ENCODE data around the gene HOXA4.

HOXA4 gene

GRCh38 chr7:27157702-27158431, 27.3 kb upstream of the HOXA4 start:
- DNase-seq: no peak

GRCh38 chr7:27156916-27157701, 26.6 kb upstream of the HOXA4 start:
- DNase-seq: no peak

GRCh38 chr7:27156508-27156898, 25.9 kb upstream of the HOXA4 start, which contains the start of gene HOXA7:
Gene HOXA7 (minus strand): TSS chr7:27156675. CDS start chr7:27156545, 130 bp downstream.
- DNase-seq: no peak

- no peak for DNase-seq
Observed at GRCh38 chr7:27155816-27156507, 25.4 kb upstream of the HOXA4 start.

GRCh38 chr7:27154901-27155815, 24.6 kb upstream of the HOXA4 start:
- no peak for DNase-seq

- no peak for DNase-seq
Observed at GRCh38 chr7:27154369-27154768, 23.8 kb upstream of the HOXA4 start.

- DNase-seq: no peak
Observed at GRCh38 chr7:27153526-27153925, 23.0 kb upstream of the HOXA4 start.

- DNase-seq: no peak
Observed at GRCh38 chr7:27152816-27153442, 22.4 kb upstream of the HOXA4 start.

GRCh38 chr7:27151931-27152815, 21.6 kb upstream of the HOXA4 start, which contains the start of gene HOXA3:
Gene HOXA3 (minus strand): TSS chr7:27152583. CDS start chr7:27110640, 41,943 bp downstream.
- no peak for DNase-seq

- peak; percentile 37 for DNase-seq
Observed at GRCh38 chr7:27151341-27151930, 20.9 kb upstream of the HOXA4 start.

- DNase-seq: peak; percentile 79
Observed at GRCh38 chr7:27150568-27151340, 20.2 kb upstream of the HOXA4 start.

GRCh38 chr7:27149842-27150567, 19.4 kb upstream of the HOXA4 start:
- DNase-seq: no peak

- peak; percentile 20 for DNase-seq
Observed at GRCh38 chr7:27148756-27149641, 18.4 kb upstream of the HOXA4 start.

- DNase-seq: peak; percentile 32
Observed at GRCh38 chr7:27148031-27148755, 17.6 kb upstream of the HOXA4 start.

- DNase-seq: no peak
Observed at GRCh38 chr7:27147199-27148030, 16.9 kb upstream of the HOXA4 start, which contains the start of gene HOXA6. Gene HOXA6 (minus strand): TSS chr7:27147774. CDS start chr7:27147749, 25 bp downstream.

Measured in DMS79 (cell line).